Ishikawa (cell line): ENCODE measurements around the gene LCN10.

Experiments
- CEBPB ChIP-seq: IDR thresholded peaks from 2 replicates; pipeline ENCODE4 v1.6.1; 2012
- CREB1 ChIP-seq: IDR thresholded peaks from 2 replicates; pipeline ENCODE4 v1.6.1; 2012; ENCODE audit warnings: low read depth
- NFIC ChIP-seq: IDR thresholded peaks from 2 replicates; pipeline ENCODE4 v1.6.1; 2012
- TCF12 ChIP-seq: IDR thresholded peaks from 2 replicates; pipeline ENCODE4 v1.6.1; 2012; ENCODE audit warnings: low read depth
- TF ChIP-seq, protein P1 (sequence below): IDR thresholded peaks from 2 replicates; pipeline ENCODE4 v1.6.1; 2012
- TF ChIP-seq, protein P2 (sequence below): IDR thresholded peaks from 2 replicates; pipeline ENCODE4 v1.6.1; 2012; ENCODE audit warnings: low read depth, mild to moderate bottlenecking

DNA sequence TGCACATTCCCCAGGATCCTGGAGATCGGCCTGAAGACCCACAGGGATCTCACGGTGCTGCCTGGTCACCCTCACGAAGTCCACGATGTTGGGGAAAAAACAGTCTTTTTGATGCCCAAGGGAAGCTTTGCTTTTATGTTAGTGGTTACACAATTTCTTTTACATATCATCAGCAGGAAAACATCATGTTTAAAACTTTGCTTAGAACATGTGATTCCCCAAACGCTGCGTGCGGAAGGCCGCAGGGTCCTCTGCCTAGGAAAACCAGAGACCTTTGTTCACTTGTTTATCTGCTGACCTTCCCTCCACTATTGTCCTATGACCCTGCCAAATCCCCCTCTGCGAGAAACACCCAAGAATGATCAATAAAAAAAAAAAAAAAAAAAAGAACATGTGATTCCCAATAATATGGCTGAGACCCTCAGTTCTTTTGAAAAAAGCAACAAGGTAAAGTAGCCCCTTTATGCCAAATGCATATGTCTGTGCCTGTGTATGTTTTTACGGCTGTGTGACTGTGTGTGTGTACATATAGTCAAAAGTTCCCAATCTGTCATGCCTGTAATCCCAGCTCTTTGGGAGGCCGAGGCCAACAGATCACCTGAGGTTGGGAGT lies 44.0 kb downstream of the LCN10 start:
- TF ChIP-seq, protein P1, sequence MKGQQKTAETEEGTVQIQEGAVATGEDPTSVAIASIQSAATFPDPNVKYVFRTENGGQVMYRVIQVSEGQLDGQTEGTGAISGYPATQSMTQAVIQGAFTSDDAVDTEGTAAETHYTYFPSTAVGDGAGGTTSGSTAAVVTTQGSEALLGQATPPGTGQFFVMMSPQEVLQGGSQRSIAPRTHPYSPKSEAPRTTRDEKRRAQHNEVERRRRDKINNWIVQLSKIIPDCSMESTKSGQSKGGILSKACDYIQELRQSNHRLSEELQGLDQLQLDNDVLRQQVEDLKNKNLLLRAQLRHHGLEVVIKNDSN, result no peak
- TF ChIP-seq CEBPB, result no peak
- TF ChIP-seq CREB1, result no peak
- TF ChIP-seq, protein P2, sequence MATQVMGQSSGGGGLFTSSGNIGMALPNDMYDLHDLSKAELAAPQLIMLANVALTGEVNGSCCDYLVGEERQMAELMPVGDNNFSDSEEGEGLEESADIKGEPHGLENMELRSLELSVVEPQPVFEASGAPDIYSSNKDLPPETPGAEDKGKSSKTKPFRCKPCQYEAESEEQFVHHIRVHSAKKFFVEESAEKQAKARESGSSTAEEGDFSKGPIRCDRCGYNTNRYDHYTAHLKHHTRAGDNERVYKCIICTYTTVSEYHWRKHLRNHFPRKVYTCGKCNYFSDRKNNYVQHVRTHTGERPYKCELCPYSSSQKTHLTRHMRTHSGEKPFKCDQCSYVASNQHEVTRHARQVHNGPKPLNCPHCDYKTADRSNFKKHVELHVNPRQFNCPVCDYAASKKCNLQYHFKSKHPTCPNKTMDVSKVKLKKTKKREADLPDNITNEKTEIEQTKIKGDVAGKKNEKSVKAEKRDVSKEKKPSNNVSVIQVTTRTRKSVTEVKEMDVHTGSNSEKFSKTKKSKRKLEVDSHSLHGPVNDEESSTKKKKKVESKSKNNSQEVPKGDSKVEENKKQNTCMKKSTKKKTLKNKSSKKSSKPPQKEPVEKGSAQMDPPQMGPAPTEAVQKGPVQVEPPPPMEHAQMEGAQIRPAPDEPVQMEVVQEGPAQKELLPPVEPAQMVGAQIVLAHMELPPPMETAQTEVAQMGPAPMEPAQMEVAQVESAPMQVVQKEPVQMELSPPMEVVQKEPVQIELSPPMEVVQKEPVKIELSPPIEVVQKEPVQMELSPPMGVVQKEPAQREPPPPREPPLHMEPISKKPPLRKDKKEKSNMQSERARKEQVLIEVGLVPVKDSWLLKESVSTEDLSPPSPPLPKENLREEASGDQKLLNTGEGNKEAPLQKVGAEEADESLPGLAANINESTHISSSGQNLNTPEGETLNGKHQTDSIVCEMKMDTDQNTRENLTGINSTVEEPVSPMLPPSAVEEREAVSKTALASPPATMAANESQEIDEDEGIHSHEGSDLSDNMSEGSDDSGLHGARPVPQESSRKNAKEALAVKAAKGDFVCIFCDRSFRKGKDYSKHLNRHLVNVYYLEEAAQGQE, result no peak
- TF ChIP-seq TCF12, result no peak
- TF ChIP-seq NFIC, result no peak
